ENCODE measurements around the gene TECR.

DNA sequence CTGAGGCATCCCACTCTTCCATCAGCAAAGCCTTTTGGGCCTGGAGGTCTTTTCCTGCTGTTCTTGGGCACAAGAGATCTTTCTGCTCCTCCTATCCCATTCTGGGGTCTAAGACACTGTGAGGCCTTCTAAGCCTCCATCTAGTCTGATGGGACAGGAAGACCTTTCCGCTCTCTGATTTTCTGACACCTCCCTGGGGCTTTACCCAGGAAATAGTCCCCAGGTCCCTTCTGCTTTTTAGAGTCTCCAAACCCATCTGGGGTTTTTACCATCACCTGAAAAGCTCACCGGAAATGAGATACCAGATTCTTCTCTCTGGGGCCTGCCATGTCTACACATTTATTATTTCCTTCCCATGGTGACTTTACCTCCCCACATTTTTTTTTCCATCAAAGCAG lies 74.6 kb downstream of the TECR start:
- TF ChIP-seq, protein P1, sequence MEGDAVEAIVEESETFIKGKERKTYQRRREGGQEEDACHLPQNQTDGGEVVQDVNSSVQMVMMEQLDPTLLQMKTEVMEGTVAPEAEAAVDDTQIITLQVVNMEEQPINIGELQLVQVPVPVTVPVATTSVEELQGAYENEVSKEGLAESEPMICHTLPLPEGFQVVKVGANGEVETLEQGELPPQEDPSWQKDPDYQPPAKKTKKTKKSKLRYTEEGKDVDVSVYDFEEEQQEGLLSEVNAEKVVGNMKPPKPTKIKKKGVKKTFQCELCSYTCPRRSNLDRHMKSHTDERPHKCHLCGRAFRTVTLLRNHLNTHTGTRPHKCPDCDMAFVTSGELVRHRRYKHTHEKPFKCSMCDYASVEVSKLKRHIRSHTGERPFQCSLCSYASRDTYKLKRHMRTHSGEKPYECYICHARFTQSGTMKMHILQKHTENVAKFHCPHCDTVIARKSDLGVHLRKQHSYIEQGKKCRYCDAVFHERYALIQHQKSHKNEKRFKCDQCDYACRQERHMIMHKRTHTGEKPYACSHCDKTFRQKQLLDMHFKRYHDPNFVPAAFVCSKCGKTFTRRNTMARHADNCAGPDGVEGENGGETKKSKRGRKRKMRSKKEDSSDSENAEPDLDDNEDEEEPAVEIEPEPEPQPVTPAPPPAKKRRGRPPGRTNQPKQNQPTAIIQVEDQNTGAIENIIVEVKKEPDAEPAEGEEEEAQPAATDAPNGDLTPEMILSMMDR (IDR thresholded peaks at IDR 0.05) = no peak
- TF ChIP-seq POLR2A (IDR thresholded peaks at IDR 0.05) (no peak), EP300 (IDR thresholded peaks at IDR 0.05) (no peak)

Data from tibial nerve (tissue), 4 donors.